ENCODE data around the gene ANO7.

- TF ChIP-seq CTCF (IDR thresholded peaks at IDR 0.05; ENCODE audit: low read depth, low read length, poor library complexity, severe bottlenecking), result no peak
- TF ChIP-seq EZH2phosphoT487 (IDR thresholded peaks at IDR 0.05; ENCODE audit: borderline replicate concordance, low read length), result no peak
Measured at GRCh38 chr2:241255542-241256167, 67.2 kb downstream of the ANO7 start.

Data from DOHH2 (cell line).